DOHH2 (cell line): Measurements from ENCODE around the gene HRCT1.

Experiments used
- H3F3A ChIP-seq: fragments of 200-600 bp; sonication (generic), shearing (Covaris generic); 2 replicates; pipeline ENCODE4 v1.6.0; 2016; ENCODE audit warnings: antibody characterized with exemption, mild to moderate bottlenecking; ENCODE audit not compliant: control insufficient read depth, insufficient read depth
- H3K27ac ChIP-seq: fragments of 200-600 bp; sonication (generic); 2 replicates; pipeline ENCODE4 v1.5.1; 2014; ENCODE audit warnings: low read depth, mild to moderate bottlenecking, low read length, moderate library complexity
- H3K27me3 ChIP-seq: fragments of 200-600 bp; sonication (generic); 2 replicates; pipeline ENCODE4 v1.6.1; 2014; ENCODE audit warnings: mild to moderate bottlenecking, low read length, mixed read lengths; ENCODE audit not compliant: control insufficient read depth
- H3K36me3 ChIP-seq: fragments of 200-600 bp; sonication (generic); 2 replicates; pipeline ENCODE4 v1.6.1; 2014; ENCODE audit warnings: mild to moderate bottlenecking, low read length, moderate library complexity, mixed read lengths; ENCODE audit not compliant: control insufficient read depth
- H3K4me1 ChIP-seq: fragments of 200-600 bp; sonication (generic); 2 replicates; pipeline ENCODE4 v1.6.1; 2014; ENCODE audit warnings: mild to moderate bottlenecking, low read length, mixed read lengths; ENCODE audit not compliant: control insufficient read depth
- H3K4me2 ChIP-seq: fragments of 200-600 bp; sonication (generic); 2 replicates; pipeline ENCODE4 v1.6.0; 2014; ENCODE audit warnings: mild to moderate bottlenecking, low read length, moderate library complexity
- H3K4me3 ChIP-seq: fragments of 200-600 bp; sonication (generic); 2 replicates; pipeline ENCODE4 v1.5.1; 2014; ENCODE audit warnings: mild to moderate bottlenecking, low read length, mixed read lengths
- H3K79me2 ChIP-seq: fragments of 200-600 bp; sonication (generic); 2 replicates; pipeline ENCODE4 v1.6.1; 2014; ENCODE audit warnings: mild to moderate bottlenecking, low read length, mixed read lengths; ENCODE audit not compliant: control insufficient read depth
- H3K9me2 ChIP-seq: fragments of 200-600 bp; sonication (generic); replicated peaks from 2 replicates; pipeline ENCODE4 v1.6.1; 2014; ENCODE audit warnings: mild to moderate bottlenecking, low read length, mixed read lengths; ENCODE audit not compliant: control insufficient read depth
- H3K9me3 ChIP-seq: fragments of 200-600 bp; sonication (generic); 2 replicates; pipeline ENCODE4 v1.6.1; 2014; ENCODE audit warnings: antibody characterized with exemption, low read length, mixed read lengths; ENCODE audit not compliant: control insufficient read depth, insufficient read depth
- H4K20me1 ChIP-seq: fragments of 200-600 bp; sonication (generic); 2 replicates; pipeline ENCODE4 v1.6.0; 2014; ENCODE audit warnings: low read depth, mild to moderate bottlenecking, antibody characterized with exemption, low read length, moderate library complexity; ENCODE audit not compliant: control insufficient read depth, insufficient read depth
- CTCF ChIP-seq: fragments of 200-600 bp; sonication (generic); IDR thresholded peaks from one replicate; pipeline ENCODE4 v1.5.1; 2014; ENCODE audit warnings: antibody characterized with exemption, mild to moderate bottlenecking, low read depth, low read length; ENCODE audit not compliant: poor library complexity, severe bottlenecking
- EZH2phosphoT487 ChIP-seq: fragments of 200-600 bp; sonication (generic); IDR thresholded peaks from 2 replicates; pipeline ENCODE4 v1.6.1; 2017; ENCODE audit warnings: borderline replicate concordance, mild to moderate bottlenecking, antibody characterized with exemption, low read length, moderate library complexity, mixed read lengths

HRCT1 gene

GRCh38 chr9:35898337-35898736, 7.7 kb upstream of the HRCT1 start:
- no peaks in the 10 kb centered on the region for H3F3A ChIP-seq
- H3K9me3 ChIP-seq = no peaks in the 10 kb centered on the region
- H3K4me3 ChIP-seq = no peak overlapping the region
- H3K79me2 ChIP-seq = no peaks in the 10 kb centered on the region
- H3K4me2 ChIP-seq = peak overlapping the region; percentile 35
- H3K4me1 ChIP-seq = peaks cover 31% of the 10 kb centered on the region
- H4K20me1 ChIP-seq = no peaks in the 10 kb centered on the region
- no peaks in the 10 kb centered on the region for H3K27me3 ChIP-seq
- no peaks in the 10 kb centered on the region for H3K9me2 ChIP-seq
- H3K27ac ChIP-seq = no peak overlapping the region
- no peaks in the 10 kb centered on the region for H3K36me3 ChIP-seq
- no peak for TF ChIP-seq EZH2phosphoT487
- no peak for TF ChIP-seq CTCF

GRCh38 chr9:35899021-35899420, 7.0 kb upstream of the HRCT1 start:
- no peaks in the 10 kb centered on the region for H3K9me2 ChIP-seq
- no peaks in the 10 kb centered on the region for H3K9me3 ChIP-seq
- H3K4me2 ChIP-seq = no peak overlapping the region

GRCh38 chr9:35903049-35903448, 3.0 kb upstream of the HRCT1 start:
- H3K79me2 ChIP-seq = no peaks in the 10 kb centered on the region
- peaks cover 15% of the 10 kb centered on the region for H3K4me1 ChIP-seq
- H3K27me3 ChIP-seq = peaks cover 21% of the 10 kb centered on the region
- TF ChIP-seq EZH2phosphoT487 (no peak), CTCF (peak; percentile 85)
- H3K36me3 ChIP-seq = no peaks in the 10 kb centered on the region
- no peaks in the 10 kb centered on the region for H3F3A ChIP-seq
- no peak overlapping the region for H3K27ac ChIP-seq
- no peak overlapping the region for H3K4me3 ChIP-seq
- no peaks in the 10 kb centered on the region for H3K9me2 ChIP-seq
- H3K9me3 ChIP-seq = no peaks in the 10 kb centered on the region
- no peak overlapping the region for H3K4me2 ChIP-seq
- no peaks in the 10 kb centered on the region for H4K20me1 ChIP-seq

More at GRCh38 chr9:35899021-35899420, 7.0 kb upstream of the HRCT1 start:
- Histone ChIP-seq H4K20me1 (no peaks in the 10 kb centered on the region), H3K27me3 (no peaks in the 10 kb centered on the region), H3K4me3 (no peak overlapping the region), H3K36me3 (no peaks in the 10 kb centered on the region), H3K4me1 (peaks cover 31% of the 10 kb centered on the region), H3F3A (no peaks in the 10 kb centered on the region), H3K79me2 (no peaks in the 10 kb centered on the region), H3K27ac (no peak overlapping the region)
- TF ChIP-seq EZH2phosphoT487 = no peak

GRCh38 chr9:35904338-35904737, 1.7 kb upstream of the HRCT1 start:
- no peaks in the 10 kb centered on the region for H3K79me2 ChIP-seq
- no peaks in the 10 kb centered on the region for H3K36me3 ChIP-seq
- peaks cover 6% of the 10 kb centered on the region for H3K4me1 ChIP-seq
- no peak for TF ChIP-seq CTCF
- no peak for TF ChIP-seq EZH2phosphoT487
- no peak overlapping the region for H3K27ac ChIP-seq
- H3F3A ChIP-seq = no peaks in the 10 kb centered on the region
- H3K27me3 ChIP-seq = peaks cover 21% of the 10 kb centered on the region
- no peak overlapping the region for H3K4me3 ChIP-seq
- H4K20me1 ChIP-seq = no peaks in the 10 kb centered on the region
- H3K9me2 ChIP-seq = no peaks in the 10 kb centered on the region
- no peak overlapping the region for H3K4me2 ChIP-seq
- H3K9me3 ChIP-seq = no peaks in the 10 kb centered on the region
